ENCODE measurements around the gene SLC3A2. TPM values are rescaled to one million over a fixed set of nuclear protein-coding genes. Genes with fewer than 3 reads are reported as not detected.
"Not testable (repeated sequence)": the region's sequence is repeated elsewhere in the genome, so short reads cannot be mapped to it uniquely, and the experiment has no call there.

Gene SLC3A2
- total and polyA plus RNA-seq, 11 donors, result 26.6 to 103 (median 59.1) TPM

- no peaks in the 10 kb centered on the region for H3K36me3 ChIP-seq
- TF ChIP-seq POLR2A (IDR thresholded peaks at IDR 0.05) (no peak), CTCF (IDR thresholded peaks at IDR 0.05) (no peak)
- H3K9me3 ChIP-seq, result no peaks in the 10 kb centered on the region
- H3K27ac ChIP-seq, result no peak overlapping the region
- no peak for DNase-seq
- WGBS, 4 donors, result 88 to 94% (median 90%) methylated on average over 4 to 5 of the region's 5 CpGs
- ATAC-seq, result peak in 1 of 4 donors; percentile 12
- intact Hi-C loops (cut with DNase I), result no loop called here
- H3K27me3 ChIP-seq, result peaks cover 0 to 4% (median 0%) of the 10 kb centered on the region in 9 donors
- no peaks in the 10 kb centered on the region for H3K4me1 ChIP-seq
- H3K4me3 ChIP-seq, result no peak overlapping the region
These were observed 53.2 kb downstream of the SLC3A2 start for GRCh38 chr11:62933750-62934495.

GRCh38 chr11:62934496-62934785, 53.7 kb downstream of the SLC3A2 start:
- peaks cover 0 to 3% (median 0%) of the 10 kb centered on the region in 9 donors for H3K27me3 ChIP-seq
- no peak overlapping the region for H3K4me3 ChIP-seq
- ATAC-seq, result no peak
- intact Hi-C loops (cut with DNase I), result no loop called here
- WGBS, 4 donors, result 41 to 56% (median 48%) methylated on average over 1 of the region's 1 CpG
- DNase-seq, result no peak
- H3K36me3 ChIP-seq, result no peaks in the 10 kb centered on the region
- no peak overlapping the region for H3K27ac ChIP-seq
- TF ChIP-seq POLR2A (IDR thresholded peaks at IDR 0.05), result no peak
- no peak for TF ChIP-seq CTCF (IDR thresholded peaks at IDR 0.05)
- H3K9me3 ChIP-seq, result no peaks in the 10 kb centered on the region
- no peaks in the 10 kb centered on the region for H3K4me1 ChIP-seq

- intact Hi-C loops (cut with DNase I); H3K27me3 ChIP-seq: not testable (repeated sequence)
These were observed 56.8 kb downstream of the SLC3A2 start for GRCh38 chr11:62937528-62937927.

More at GRCh38 chr11:62937528-62937927, 56.8 kb downstream of the SLC3A2 start:
- H3K4me3 ChIP-seq, H3K27ac ChIP-seq, DNase-seq, H3K4me1 ChIP-seq, H3K9me3 ChIP-seq, H3K36me3 ChIP-seq, ATAC-seq: not testable (repeated sequence)
- 83 to 90% (median 87%) methylated on average over 2 of the region's 2 CpGs for WGBS, 4 donors

Other genes starting within 250 kb of the SLC3A2 start
- gene GANAB, start 234.3 kb upstream of the SLC3A2 start, total RNA-seq, result 100 to 1,000 TPM in 4 of 9 donors, 10 to 100 TPM in 5; 64.4 to 182 (median 99.1) TPM
- 100 to 1,000 TPM in 1 of 2 donors, 10 to 100 TPM in 1; 49.3 to 113 TPM for gene GANAB, start 234.3 kb upstream of the SLC3A2 start, polyA plus RNA-seq
- gene INTS5, start 227.6 kb upstream of the SLC3A2 start, total RNA-seq, result 10 to 100 TPM in 7 of 9 donors, 1 to 10 TPM in 2; 9.1 to 23.2 (median 11.5) TPM
- 10 to 100 TPM in 1 of 2 donors, 1 to 10 TPM in 1; 3.3 to 15.5 TPM for gene INTS5, start 227.6 kb upstream of the SLC3A2 start, polyA plus RNA-seq
- gene C11orf98, start 215.7 kb upstream of the SLC3A2 start, total RNA-seq, result 10 to 100 TPM; 24.0 to 56.2 (median 28.5) TPM
- gene C11orf98, start 215.7 kb upstream of the SLC3A2 start, polyA plus RNA-seq, result 100 to 1,000 TPM in 1 of 2 donors, 10 to 100 TPM in 1; 75.1 to 191 TPM
- gene CSKMT, start 215.6 kb upstream of the SLC3A2 start, total RNA-seq, result 1 to 10 TPM in 7 of 9 donors, under 1 TPM in 2; 0.38 to 8.7 (median 4.2) TPM
- gene CSKMT, start 215.6 kb upstream of the SLC3A2 start, polyA plus RNA-seq, result 1 to 10 TPM; 4.4 to 6.6 TPM
- 1 to 10 TPM; 5.3 to 8.8 (median 5.9) TPM for gene UQCC3, start 209.2 kb upstream of the SLC3A2 start, total RNA-seq
- 10 to 100 TPM; 11.5 to 15.8 TPM for gene UQCC3, start 209.2 kb upstream of the SLC3A2 start, polyA plus RNA-seq
- 1 to 10 TPM; 1.8 to 6.3 (median 2.9) TPM for gene LBHD1, start 208.6 kb upstream of the SLC3A2 start, total RNA-seq
- gene LBHD1, start 208.6 kb upstream of the SLC3A2 start, polyA plus RNA-seq, result 1 to 10 TPM; 1.4 to 1.8 TPM
- 100 to 1,000 TPM in 1 of 9 donors, 10 to 100 TPM in 8; 69.2 to 116 (median 83.1) TPM for gene UBXN1, start 201.8 kb upstream of the SLC3A2 start, total RNA-seq
- 100 to 1,000 TPM in 1 of 2 donors, 10 to 100 TPM in 1; 88.7 to 188 TPM for gene UBXN1, start 201.8 kb upstream of the SLC3A2 start, polyA plus RNA-seq
- gene LRRN4CL, start 191.4 kb upstream of the SLC3A2 start, total RNA-seq, result 1 to 10 TPM in 8 of 9 donors, under 1 TPM in 1; 0.63 to 8.6 (median 2.7) TPM
- gene LRRN4CL, start 191.4 kb upstream of the SLC3A2 start, polyA plus RNA-seq, result 1 to 10 TPM; 1.3 to 1.9 TPM
- 10 to 100 TPM; 13.3 to 30.1 (median 20.0) TPM for gene BSCL2, start 173.5 kb upstream of the SLC3A2 start, total RNA-seq
- gene BSCL2, start 173.5 kb upstream of the SLC3A2 start, polyA plus RNA-seq, result 10 to 100 TPM; 23.1 to 39.4 TPM
- under 1 TPM in 4 of 9 donors, not detected in 5; 0.27 to 0.55 (median 0.32) TPM for gene GNG3, start 173.2 kb upstream of the SLC3A2 start, total RNA-seq
- under 1 TPM in 1 of 2 donors, not detected in 1; 0.14 TPM for gene GNG3, start 173.2 kb upstream of the SLC3A2 start, polyA plus RNA-seq
- gene HNRNPUL2, start 153.4 kb upstream of the SLC3A2 start, total RNA-seq, result 10 to 100 TPM in 8 of 9 donors, 1 to 10 TPM in 1; 9.6 to 39.5 (median 32.6) TPM
- 10 to 100 TPM; 32.7 to 35.2 TPM for gene HNRNPUL2, start 153.4 kb upstream of the SLC3A2 start, polyA plus RNA-seq
- 10 to 100 TPM in 7 of 9 donors, 1 to 10 TPM in 2; 7.4 to 23.5 (median 12.1) TPM for gene TTC9C, start 152.4 kb upstream of the SLC3A2 start, total RNA-seq
- 10 to 100 TPM; 13.9 to 20.0 TPM for gene TTC9C, start 152.4 kb upstream of the SLC3A2 start, polyA plus RNA-seq
- 10 to 100 TPM in 4 of 9 donors, 1 to 10 TPM in 5; 6.9 to 16.6 (median 9.9) TPM for gene ZBTB3, start 126.7 kb upstream of the SLC3A2 start, total RNA-seq
- 1 to 10 TPM; 3.5 to 3.7 TPM for gene ZBTB3, start 126.7 kb upstream of the SLC3A2 start, polyA plus RNA-seq
- gene POLR2G, start 119.3 kb upstream of the SLC3A2 start, total RNA-seq, result 10 to 100 TPM; 32.6 to 61.2 (median 43.8) TPM
- 100 to 1,000 TPM in 1 of 2 donors, 10 to 100 TPM in 1; 43.6 to 106 TPM for gene POLR2G, start 119.3 kb upstream of the SLC3A2 start, polyA plus RNA-seq
- 10 to 100 TPM in 3 of 9 donors, 1 to 10 TPM in 6; 7.1 to 19.5 (median 9.3) TPM for gene TAF6L, start 109.5 kb upstream of the SLC3A2 start, total RNA-seq
- gene TAF6L, start 109.5 kb upstream of the SLC3A2 start, polyA plus RNA-seq, result 10 to 100 TPM; 12.7 to 12.9 TPM
- gene TMEM179B, start 93.5 kb upstream of the SLC3A2 start, total RNA-seq, result 10 to 100 TPM; 14.7 to 46.0 (median 19.4) TPM
- gene TMEM179B, start 93.5 kb upstream of the SLC3A2 start, polyA plus RNA-seq, result 10 to 100 TPM; 23.8 to 47.3 TPM
- gene TMEM223, start 88.9 kb upstream of the SLC3A2 start, total RNA-seq, result 10 to 100 TPM; 19.0 to 52.3 (median 25.9) TPM
- 10 to 100 TPM; 26.3 to 55.6 TPM for gene TMEM223, start 88.9 kb upstream of the SLC3A2 start, polyA plus RNA-seq
- gene NXF1, start 75.5 kb upstream of the SLC3A2 start, total RNA-seq, result 10 to 100 TPM; 28.5 to 51.7 (median 34.1) TPM
- 10 to 100 TPM; 40.7 to 63.4 TPM for gene NXF1, start 75.5 kb upstream of the SLC3A2 start, polyA plus RNA-seq
- gene STX5, start 48.8 kb upstream of the SLC3A2 start, total RNA-seq, result 10 to 100 TPM; 16.2 to 26.8 (median 18.9) TPM
- 10 to 100 TPM in 1 of 2 donors, 1 to 10 TPM in 1; 8.6 to 36.1 TPM for gene STX5, start 48.8 kb upstream of the SLC3A2 start, polyA plus RNA-seq
- gene TEX54, start 48.1 kb upstream of the SLC3A2 start, total RNA-seq, result not detected
- not detected for gene TEX54, start 48.1 kb upstream of the SLC3A2 start, polyA plus RNA-seq
- gene WDR74, start 41.3 kb upstream of the SLC3A2 start, total RNA-seq, result 10 to 100 TPM; 19.2 to 36.6 (median 24.8) TPM
- gene WDR74, start 41.3 kb upstream of the SLC3A2 start, polyA plus RNA-seq, result 10 to 100 TPM; 28.7 to 70.6 TPM
- under 1 TPM in 2 of 9 donors, not detected in 7; 0.08 to 0.31 TPM for gene CHRM1, start 40.5 kb downstream of the SLC3A2 start, total RNA-seq
- not detected for gene CHRM1, start 40.5 kb downstream of the SLC3A2 start, polyA plus RNA-seq
- not detected for gene SLC22A6, start 104.1 kb downstream of the SLC3A2 start, total RNA-seq
- gene SLC22A6, start 104.1 kb downstream of the SLC3A2 start, polyA plus RNA-seq, result not detected
- not detected for gene SLC22A8, start 134.9 kb downstream of the SLC3A2 start, total RNA-seq
- not detected for gene SLC22A8, start 134.9 kb downstream of the SLC3A2 start, polyA plus RNA-seq